Kidney epithelial cell (primary cell): Measurements from ENCODE around the gene LTV1. TPM values are rescaled to one million over a fixed set of nuclear protein-coding genes. Genes with fewer than 3 reads are reported as not detected.

ENCODE experiments used
- DNase-seq: peaks from one replicate; pipeline ENCODE4 v3.0.0-alpha.2; 2010; ENCODE audit warnings: low read depth
- H3K27me3 ChIP-seq: 2 replicates; pipeline ENCODE4 v1.6.0; 2011; ENCODE audit warnings: low read length; ENCODE audit not compliant: control insufficient read depth, insufficient read depth
- H3K36me3 ChIP-seq: 2 replicates; pipeline ENCODE4 v1.5.1; 2011; ENCODE audit warnings: low read length; ENCODE audit not compliant: control insufficient read depth, insufficient read depth
- H3K4me3 ChIP-seq: 2 replicates; pipeline ENCODE4 v1.5.1; 2011; ENCODE audit warnings: low read depth, mild to moderate bottlenecking, control low read depth, low read length
- CTCF ChIP-seq: IDR thresholded peaks from 2 replicates; pipeline ENCODE4 v1.5.1; 2011; ENCODE audit warnings: mild to moderate bottlenecking, moderate library complexity, low read length, control low read depth, inconsistent platforms; ENCODE audit not compliant: insufficient read depth, poor library complexity, severe bottlenecking
- total RNA-seq: library from RNA; depleted of rRNA; stranded (reverse); fragments of >200 nt; gene quantifications from 2 replicates; pipeline ENCODE4 v1.2.3, GENCODE V29; 2015

LTV1 gene
- total RNA-seq, 1 donor from 2014 or later, result 22.0 TPM

GRCh38 chr6:143884216-143884900 is 41.2 kb downstream of the LTV1 start:
- TF ChIP-seq CTCF, result no peak
- H3K27me3 ChIP-seq, result no peaks in the 10 kb centered on the region
- DNase-seq, result no peak
- no peak overlapping the region for H3K4me3 ChIP-seq
- H3K36me3 ChIP-seq, result no peaks in the 10 kb centered on the region

GRCh38 chr6:143885116-143885515 is 42.0 kb downstream of the LTV1 start:
- Histone ChIP-seq H3K36me3 (no peaks in the 10 kb centered on the region), H3K27me3 (no peaks in the 10 kb centered on the region), H3K4me3 (no peak overlapping the region)
- no peak for DNase-seq
- no peak for TF ChIP-seq CTCF

GRCh38 chr6:143894655-143895054 is 51.5 kb downstream of the LTV1 start:
- DNase-seq, result no peak
- no peak for TF ChIP-seq CTCF
- no peak overlapping the region for H3K4me3 ChIP-seq
- H3K27me3 ChIP-seq, result no peaks in the 10 kb centered on the region
- no peaks in the 10 kb centered on the region for H3K36me3 ChIP-seq

- TF ChIP-seq CTCF, result no peak
Observed at GRCh38 chr6:143896126-143896860, 53.2 kb downstream of the LTV1 start.

GRCh38 chr6:143900358-143900757 is 57.2 kb downstream of the LTV1 start:
- TF ChIP-seq CTCF, result no peak
- DNase-seq, result no peak
- H3K36me3 ChIP-seq, result no peaks in the 10 kb centered on the region
- no peak overlapping the region for H3K4me3 ChIP-seq
- H3K27me3 ChIP-seq, result no peaks in the 10 kb centered on the region

More at GRCh38 chr6:143896126-143896860, 53.2 kb downstream of the LTV1 start:
- Histone ChIP-seq H3K27me3 (no peaks in the 10 kb centered on the region), H3K4me3 (no peak overlapping the region), H3K36me3 (no peaks in the 10 kb centered on the region)
- DNase-seq, result no peak
